ENCODE measurements around the gene USP3.

USP3 gene

GRCh38 chr15:63538876-63539275 lies 34.5 kb downstream of the USP3 start:
- Histone ChIP-seq H3K27me3 (ENCODE audit: control insufficient read depth, low read length) (no peaks in the 10 kb centered on the region), H3K9me2 (replicated peaks; ENCODE audit: control insufficient read depth, low read length) (no peaks in the 10 kb centered on the region), H3K4me1 (ENCODE audit: control insufficient read depth, low read length) (peaks cover 64% of the 10 kb centered on the region), H3K36me3 (ENCODE audit: control insufficient read depth, low read length) (peaks cover 38% of the 10 kb centered on the region), H4K20me1 (ENCODE audit: control insufficient read depth, insufficient read depth, low read depth, low read length) (peaks cover 14% of the 10 kb centered on the region; the same call in 1 of the 2 replicates), H3K27ac (ENCODE audit: low read depth, low read length) (no peak overlapping the region), H3K4me2 (ENCODE audit: low read length) (no peak overlapping the region), H3K79me2 (ENCODE audit: control insufficient read depth, low read length) (peaks cover 51% of the 10 kb centered on the region), H3K9me3 (ENCODE audit: control insufficient read depth, insufficient read depth, low read length) (no peaks in the 10 kb centered on the region), H3F3A (ENCODE audit: control insufficient read depth, insufficient read depth) (peaks cover 16% of the 10 kb centered on the region), H3K4me3 (ENCODE audit: low read length) (no peak overlapping the region)
- TF ChIP-seq, protein P1, sequence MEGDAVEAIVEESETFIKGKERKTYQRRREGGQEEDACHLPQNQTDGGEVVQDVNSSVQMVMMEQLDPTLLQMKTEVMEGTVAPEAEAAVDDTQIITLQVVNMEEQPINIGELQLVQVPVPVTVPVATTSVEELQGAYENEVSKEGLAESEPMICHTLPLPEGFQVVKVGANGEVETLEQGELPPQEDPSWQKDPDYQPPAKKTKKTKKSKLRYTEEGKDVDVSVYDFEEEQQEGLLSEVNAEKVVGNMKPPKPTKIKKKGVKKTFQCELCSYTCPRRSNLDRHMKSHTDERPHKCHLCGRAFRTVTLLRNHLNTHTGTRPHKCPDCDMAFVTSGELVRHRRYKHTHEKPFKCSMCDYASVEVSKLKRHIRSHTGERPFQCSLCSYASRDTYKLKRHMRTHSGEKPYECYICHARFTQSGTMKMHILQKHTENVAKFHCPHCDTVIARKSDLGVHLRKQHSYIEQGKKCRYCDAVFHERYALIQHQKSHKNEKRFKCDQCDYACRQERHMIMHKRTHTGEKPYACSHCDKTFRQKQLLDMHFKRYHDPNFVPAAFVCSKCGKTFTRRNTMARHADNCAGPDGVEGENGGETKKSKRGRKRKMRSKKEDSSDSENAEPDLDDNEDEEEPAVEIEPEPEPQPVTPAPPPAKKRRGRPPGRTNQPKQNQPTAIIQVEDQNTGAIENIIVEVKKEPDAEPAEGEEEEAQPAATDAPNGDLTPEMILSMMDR (IDR thresholded peaks at IDR 0.05; ENCODE audit: low read depth, low read length, poor library complexity, severe bottlenecking): no peak
- no peak for TF ChIP-seq EZH2phosphoT487 (IDR thresholded peaks at IDR 0.05; ENCODE audit: borderline replicate concordance, low read length)

DNA sequence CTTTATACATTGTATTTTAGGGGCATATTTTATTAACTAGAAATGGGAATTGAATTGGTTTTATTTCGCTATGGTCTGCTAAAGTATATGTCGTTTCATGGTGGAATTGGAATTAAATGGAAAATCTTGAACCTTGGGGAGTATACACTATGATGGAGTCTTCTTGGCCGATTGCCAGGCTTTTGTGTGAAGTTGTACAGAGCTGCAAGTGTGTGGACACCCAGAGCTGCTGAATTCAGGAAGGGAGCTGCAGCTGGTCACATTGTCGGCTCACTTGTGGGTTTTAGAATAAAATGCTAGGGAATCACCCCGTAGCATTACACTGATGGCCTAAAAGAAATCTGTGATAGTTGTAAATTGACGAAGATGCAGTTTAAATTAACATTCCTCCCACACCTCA lies 35.1 kb downstream of the USP3 start:
- Histone ChIP-seq H3K4me1 (ENCODE audit: control insufficient read depth, low read length) (peaks cover 66% of the 10 kb centered on the region), H3K9me2 (replicated peaks; ENCODE audit: control insufficient read depth, low read length) (no peaks in the 10 kb centered on the region), H4K20me1 (ENCODE audit: control insufficient read depth, insufficient read depth, low read depth, low read length) (0 out of 2 replicates have a peak, but pooled peaks cover 9% of the 10 kb centered on the region), H3K4me2 (ENCODE audit: low read length) (no peak overlapping the region), H3F3A (ENCODE audit: control insufficient read depth, insufficient read depth) (peaks cover 22% of the 10 kb centered on the region), H3K79me2 (ENCODE audit: control insufficient read depth, low read length) (peaks cover 46% of the 10 kb centered on the region), H3K27ac (ENCODE audit: low read depth, low read length) (no peak overlapping the region), H3K9me3 (ENCODE audit: control insufficient read depth, insufficient read depth, low read length) (no peaks in the 10 kb centered on the region), H3K27me3 (ENCODE audit: control insufficient read depth, low read length) (no peaks in the 10 kb centered on the region), H3K4me3 (ENCODE audit: low read length) (no peak overlapping the region), H3K36me3 (ENCODE audit: control insufficient read depth, low read length) (peaks cover 39% of the 10 kb centered on the region)
- TF ChIP-seq, protein P1 (IDR thresholded peaks at IDR 0.05; ENCODE audit: low read depth, low read length, poor library complexity, severe bottlenecking): no peak
- no peak for TF ChIP-seq EZH2phosphoT487 (IDR thresholded peaks at IDR 0.05; ENCODE audit: borderline replicate concordance, low read length)

DNA sequence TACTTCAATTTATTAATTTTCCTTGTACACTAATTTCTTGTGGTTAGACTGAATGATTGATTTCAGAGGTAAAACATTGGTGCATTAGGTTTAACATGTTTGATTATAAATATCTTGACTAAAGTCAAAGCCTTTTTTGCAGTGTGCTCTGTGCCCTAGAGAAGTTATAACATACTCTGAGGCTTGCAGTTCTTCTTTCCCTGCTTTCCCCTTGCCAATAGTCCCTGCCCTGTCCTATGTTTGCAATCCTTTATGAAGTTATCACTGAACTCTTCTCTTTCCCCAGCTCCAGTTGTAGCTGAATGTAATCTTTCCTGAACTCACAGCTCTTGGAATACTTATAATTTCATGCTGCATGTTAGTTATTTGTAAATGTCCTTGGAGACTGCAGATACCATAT lies 35.6 kb downstream of the USP3 start:
- TF ChIP-seq, protein P1 (IDR thresholded peaks at IDR 0.05; ENCODE audit: low read depth, low read length, poor library complexity, severe bottlenecking): no peak
- no peak for TF ChIP-seq EZH2phosphoT487 (IDR thresholded peaks at IDR 0.05; ENCODE audit: borderline replicate concordance, low read length)
- Histone ChIP-seq H3K4me1 (ENCODE audit: control insufficient read depth, low read length) (peaks cover 70% of the 10 kb centered on the region), H3K9me2 (replicated peaks; ENCODE audit: control insufficient read depth, low read length) (no peaks in the 10 kb centered on the region), H3K9me3 (ENCODE audit: control insufficient read depth, insufficient read depth, low read length) (no peaks in the 10 kb centered on the region), H3K79me2 (ENCODE audit: control insufficient read depth, low read length) (peaks cover 48% of the 10 kb centered on the region), H3K27me3 (ENCODE audit: control insufficient read depth, low read length) (no peaks in the 10 kb centered on the region), H3K4me3 (ENCODE audit: low read length) (no peak overlapping the region), H4K20me1 (ENCODE audit: control insufficient read depth, insufficient read depth, low read depth, low read length) (0 out of 2 replicates have a peak, but pooled peaks cover 9% of the 10 kb centered on the region), H3F3A (ENCODE audit: control insufficient read depth, insufficient read depth) (peaks cover 23% of the 10 kb centered on the region), H3K27ac (ENCODE audit: low read depth, low read length) (no peak overlapping the region), H3K36me3 (ENCODE audit: control insufficient read depth, low read length) (peaks cover 42% of the 10 kb centered on the region), H3K4me2 (ENCODE audit: low read length) (no peak overlapping the region)

Data from DOHH2 (cell line).